Chondrocyte (in vitro differentiated cells): Measurements from ENCODE around the gene NDST3. TPM values are rescaled to one million over a fixed set of nuclear protein-coding genes. Genes with fewer than 3 reads are reported as not detected.

Experiments
- DNase-seq: peaks from one replicate; pipeline ENCODE4 v3.0.0; 2021; ENCODE audit warnings: mixed read lengths, low spot score
- H3K27ac Mint-ChIP-seq: one replicate; pipeline ENCODE4 v1.8.0; 2021; ENCODE audit warnings: mild to moderate bottlenecking, moderate library complexity, mixed read lengths; ENCODE audit not compliant: unreplicated experiment
- H3K27me3 Mint-ChIP-seq: 2 replicates; pipeline ENCODE4 v1.8.0; 2021; ENCODE audit warnings: low read depth, mixed read lengths
- H3K36me3 Mint-ChIP-seq: 2 replicates; pipeline ENCODE4 v1.8.0; 2021; ENCODE audit warnings: low read depth, mixed read lengths
- H3K4me1 Mint-ChIP-seq: 2 replicates; pipeline ENCODE4 v1.8.0; 2021; ENCODE audit warnings: low read depth, mild to moderate bottlenecking, mixed read lengths
- H3K4me3 Mint-ChIP-seq: one replicate; pipeline ENCODE4 v1.8.0; 2021; ENCODE audit warnings: mild to moderate bottlenecking, moderate library complexity, mixed read lengths; ENCODE audit not compliant: unreplicated experiment
- H3K9me3 Mint-ChIP-seq: 2 replicates; pipeline ENCODE4 v1.8.0; 2021; ENCODE audit warnings: low read depth, mixed read lengths
- total RNA-seq: library from RNA; stranded (reverse); gene quantifications from 3 replicates; pipeline ENCODE4 v1.2.1, GENCODE V29; 2021
- TF ChIP-seq, protein P1 (sequence below): fragments of 200-600 bp; sonication (generic); IDR thresholded peaks from 2 replicates; pipeline ENCODE4 v1.5.0; 2021; ENCODE audit warnings: antibody characterized with exemption, mild to moderate bottlenecking, moderate library complexity

Gene NDST3
- total RNA-seq, 1 donor from 2014 or later: 1.3 TPM

DNA sequence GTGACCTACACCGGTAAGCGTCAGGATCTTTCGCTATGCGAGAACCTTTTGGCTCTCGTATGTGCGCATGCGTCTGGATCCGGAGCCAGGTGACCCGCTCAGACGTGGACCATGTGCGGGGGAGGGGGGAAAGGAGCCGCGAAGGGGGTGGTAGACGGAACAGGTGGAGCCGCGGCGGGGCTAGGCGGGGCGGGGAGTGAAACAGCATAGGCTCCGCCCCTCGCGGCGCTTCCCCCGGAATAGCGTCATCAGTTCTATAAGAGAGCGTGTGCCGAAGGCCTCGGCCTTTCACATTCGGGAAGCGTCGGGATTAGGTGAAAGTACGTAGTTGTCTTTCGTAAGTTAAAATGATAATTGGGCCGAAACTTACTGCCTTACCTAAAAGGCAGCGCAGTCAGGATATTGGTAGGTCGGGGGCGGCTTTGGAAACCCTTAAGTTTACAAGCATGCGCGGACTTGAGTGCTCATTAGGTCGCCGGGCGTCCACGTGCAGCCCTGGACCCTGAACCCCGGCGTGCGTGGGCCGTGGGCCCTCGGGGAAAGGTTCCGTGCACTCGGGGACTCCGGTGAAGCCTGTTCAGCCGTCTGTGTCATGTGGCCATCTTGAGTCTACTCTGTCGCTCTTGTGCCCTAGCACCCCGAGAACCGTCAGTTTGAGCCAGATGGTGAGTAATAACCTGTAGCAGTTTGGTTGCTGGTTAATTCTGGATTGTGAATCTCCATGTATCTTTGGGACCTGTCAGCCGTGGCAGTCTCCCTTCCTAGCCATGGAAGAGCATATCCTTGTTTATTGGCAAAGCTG, 244.4 kb downstream of the NDST3 start:
- DNase-seq: peak; percentile 97
- Mint-ChIP-seq H3K4me3 (peak overlapping the region; percentile 80), H3K27me3 (no peaks in the 10 kb centered on the region), H3K4me1 (peaks cover 35% of the 10 kb centered on the region), H3K9me3 (no peaks in the 10 kb centered on the region), H3K27ac (peak overlapping the region; percentile 94), H3K36me3 (peaks cover 7% of the 10 kb centered on the region)
- TF ChIP-seq, protein P1, sequence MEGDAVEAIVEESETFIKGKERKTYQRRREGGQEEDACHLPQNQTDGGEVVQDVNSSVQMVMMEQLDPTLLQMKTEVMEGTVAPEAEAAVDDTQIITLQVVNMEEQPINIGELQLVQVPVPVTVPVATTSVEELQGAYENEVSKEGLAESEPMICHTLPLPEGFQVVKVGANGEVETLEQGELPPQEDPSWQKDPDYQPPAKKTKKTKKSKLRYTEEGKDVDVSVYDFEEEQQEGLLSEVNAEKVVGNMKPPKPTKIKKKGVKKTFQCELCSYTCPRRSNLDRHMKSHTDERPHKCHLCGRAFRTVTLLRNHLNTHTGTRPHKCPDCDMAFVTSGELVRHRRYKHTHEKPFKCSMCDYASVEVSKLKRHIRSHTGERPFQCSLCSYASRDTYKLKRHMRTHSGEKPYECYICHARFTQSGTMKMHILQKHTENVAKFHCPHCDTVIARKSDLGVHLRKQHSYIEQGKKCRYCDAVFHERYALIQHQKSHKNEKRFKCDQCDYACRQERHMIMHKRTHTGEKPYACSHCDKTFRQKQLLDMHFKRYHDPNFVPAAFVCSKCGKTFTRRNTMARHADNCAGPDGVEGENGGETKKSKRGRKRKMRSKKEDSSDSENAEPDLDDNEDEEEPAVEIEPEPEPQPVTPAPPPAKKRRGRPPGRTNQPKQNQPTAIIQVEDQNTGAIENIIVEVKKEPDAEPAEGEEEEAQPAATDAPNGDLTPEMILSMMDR: peak; percentile 10

DNA sequence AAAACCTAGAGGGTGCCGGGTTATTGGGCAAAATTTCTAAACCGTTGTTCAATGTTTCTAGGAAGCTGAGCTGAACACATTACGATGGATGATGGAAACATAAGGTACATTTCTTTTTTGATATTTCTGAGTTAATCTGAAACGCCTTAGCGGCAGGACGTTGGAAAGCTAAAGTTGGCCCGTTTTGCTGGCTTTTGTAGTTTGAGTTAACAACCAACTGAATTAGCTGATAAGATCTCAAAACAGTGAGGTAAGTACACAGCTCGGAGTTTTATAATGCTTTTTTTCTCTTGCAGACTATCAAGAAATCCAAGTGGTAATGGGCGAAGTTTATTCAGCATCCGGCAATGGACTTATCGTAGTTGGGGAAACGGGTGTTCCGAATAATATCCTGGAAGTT, 245.0 kb downstream of the NDST3 start:
- H3K4me1 Mint-ChIP-seq: peaks cover 35% of the 10 kb centered on the region
- peak overlapping the region; percentile 94 for H3K27ac Mint-ChIP-seq
- no peaks in the 10 kb centered on the region for H3K9me3 Mint-ChIP-seq
- H3K27me3 Mint-ChIP-seq: no peaks in the 10 kb centered on the region
- H3K36me3 Mint-ChIP-seq: peaks cover 7% of the 10 kb centered on the region
- TF ChIP-seq, protein P1: peak; percentile 9
- peak overlapping the region; percentile 80 for H3K4me3 Mint-ChIP-seq
- DNase-seq: no peak

DNA sequence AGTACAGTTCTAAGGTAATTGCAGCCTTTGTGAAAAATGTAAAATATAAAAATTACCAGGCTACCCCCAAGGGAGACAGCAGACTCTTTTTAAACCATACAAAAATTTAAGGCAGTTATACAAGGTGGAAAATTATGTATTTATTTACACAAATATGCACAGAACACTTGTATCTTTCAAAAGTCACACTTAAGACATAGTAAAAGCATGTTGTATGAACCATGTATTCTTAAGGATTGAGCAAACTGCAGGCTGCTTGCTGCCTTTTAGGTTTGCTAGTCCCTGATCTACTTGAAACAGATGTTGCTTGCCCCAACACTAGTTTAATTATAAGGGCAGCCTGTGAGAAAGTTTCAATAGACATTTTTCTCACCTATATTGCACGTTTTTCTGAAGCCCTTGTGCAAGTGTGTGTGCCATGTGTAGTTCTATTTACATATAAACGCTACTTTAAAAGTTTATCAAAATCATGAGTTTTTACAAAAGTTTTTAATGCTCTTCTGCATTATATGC, 245.7 kb downstream of the NDST3 start:
- no peak for DNase-seq
- peak overlapping the region; percentile 80 for H3K4me3 Mint-ChIP-seq
- H3K27me3 Mint-ChIP-seq: no peaks in the 10 kb centered on the region
- peaks cover 7% of the 10 kb centered on the region for H3K36me3 Mint-ChIP-seq
- H3K4me1 Mint-ChIP-seq: peaks cover 35% of the 10 kb centered on the region
- TF ChIP-seq, protein P1: no peak
- no peaks in the 10 kb centered on the region for H3K9me3 Mint-ChIP-seq
- H3K27ac Mint-ChIP-seq: peak overlapping the region; percentile 94

DNA sequence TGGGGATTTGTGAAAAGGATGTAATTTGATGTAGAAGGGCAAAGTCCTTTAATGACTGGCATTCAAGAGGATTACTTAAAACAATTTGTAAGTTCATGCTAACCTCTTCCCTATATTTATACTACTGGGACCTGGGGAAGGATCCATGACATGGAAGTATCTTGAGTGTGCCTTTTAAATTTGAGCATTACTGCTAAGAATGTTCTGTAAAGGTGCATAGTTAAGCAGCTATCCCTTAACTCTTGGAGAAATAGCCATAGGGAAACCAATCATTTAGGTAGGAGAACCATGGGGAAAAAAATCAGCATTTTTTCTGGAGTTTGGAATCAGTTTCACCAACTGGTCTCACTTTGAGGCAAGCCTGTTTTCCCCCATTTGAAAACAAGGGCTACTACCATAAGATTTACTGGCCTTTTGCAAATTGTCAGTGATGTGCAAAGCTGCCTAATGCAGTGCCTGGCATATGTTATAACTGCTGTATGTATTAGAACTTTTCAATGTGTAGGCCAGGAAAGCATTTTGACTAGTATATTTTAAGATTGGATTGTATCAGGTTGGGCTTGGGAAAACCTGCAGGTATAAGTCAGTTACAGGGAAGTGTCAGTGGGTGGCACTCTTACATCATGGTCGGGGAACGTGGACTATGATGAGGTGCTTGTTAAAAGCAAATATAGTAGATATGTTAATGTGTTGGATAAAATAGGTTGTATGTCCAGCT, 246.4 kb downstream of the NDST3 start:
- no peaks in the 10 kb centered on the region for H3K27me3 Mint-ChIP-seq
- peaks cover 35% of the 10 kb centered on the region for H3K4me1 Mint-ChIP-seq
- peak overlapping the region; percentile 80 for H3K4me3 Mint-ChIP-seq
- TF ChIP-seq, protein P1: peak; percentile 84
- no peak for DNase-seq
- H3K27ac Mint-ChIP-seq: peak overlapping the region; percentile 61
- H3K36me3 Mint-ChIP-seq: peaks cover 7% of the 10 kb centered on the region
- no peaks in the 10 kb centered on the region for H3K9me3 Mint-ChIP-seq
